GM10266 (cell line): ENCODE measurements around the gene ZNF148.

ENCODE experiments used
- DNase-seq: peaks from one replicate; pipeline ENCODE4 v3.0.0; 2012; ENCODE audit errors: extremely low spot score
- TF ChIP-seq, protein P1 (sequence below): IDR thresholded peaks from 2 replicates; pipeline ENCODE4 v1.5.1; 2012; ENCODE audit warnings: mild to moderate bottlenecking, low read depth; ENCODE audit not compliant: control insufficient read depth, insufficient read depth; ENCODE audit errors: missing control alignments

ZNF148 gene

DNA sequence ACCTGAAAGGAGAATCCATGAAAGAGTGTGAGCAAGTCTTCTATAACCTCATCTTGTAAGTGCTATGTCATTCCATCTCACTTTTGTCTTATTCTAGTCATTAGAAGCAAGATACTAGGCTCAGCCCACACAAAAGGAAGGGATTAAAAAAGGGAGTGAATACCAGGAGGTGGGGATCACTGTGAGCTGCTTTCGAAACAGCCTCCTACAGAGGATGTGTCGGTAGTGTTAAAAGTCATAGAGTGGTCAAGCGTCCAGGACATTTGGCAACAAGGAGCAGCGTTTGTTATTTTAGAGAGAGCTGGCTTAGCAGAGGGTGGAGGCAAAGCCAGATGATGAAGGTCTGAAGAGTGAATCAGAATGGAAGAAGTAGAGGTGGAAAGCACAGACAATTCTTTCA is 11.7 kb upstream of the ZNF148 start:
- no peak for DNase-seq
- TF ChIP-seq, protein P1, sequence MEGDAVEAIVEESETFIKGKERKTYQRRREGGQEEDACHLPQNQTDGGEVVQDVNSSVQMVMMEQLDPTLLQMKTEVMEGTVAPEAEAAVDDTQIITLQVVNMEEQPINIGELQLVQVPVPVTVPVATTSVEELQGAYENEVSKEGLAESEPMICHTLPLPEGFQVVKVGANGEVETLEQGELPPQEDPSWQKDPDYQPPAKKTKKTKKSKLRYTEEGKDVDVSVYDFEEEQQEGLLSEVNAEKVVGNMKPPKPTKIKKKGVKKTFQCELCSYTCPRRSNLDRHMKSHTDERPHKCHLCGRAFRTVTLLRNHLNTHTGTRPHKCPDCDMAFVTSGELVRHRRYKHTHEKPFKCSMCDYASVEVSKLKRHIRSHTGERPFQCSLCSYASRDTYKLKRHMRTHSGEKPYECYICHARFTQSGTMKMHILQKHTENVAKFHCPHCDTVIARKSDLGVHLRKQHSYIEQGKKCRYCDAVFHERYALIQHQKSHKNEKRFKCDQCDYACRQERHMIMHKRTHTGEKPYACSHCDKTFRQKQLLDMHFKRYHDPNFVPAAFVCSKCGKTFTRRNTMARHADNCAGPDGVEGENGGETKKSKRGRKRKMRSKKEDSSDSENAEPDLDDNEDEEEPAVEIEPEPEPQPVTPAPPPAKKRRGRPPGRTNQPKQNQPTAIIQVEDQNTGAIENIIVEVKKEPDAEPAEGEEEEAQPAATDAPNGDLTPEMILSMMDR = no peak

DNA sequence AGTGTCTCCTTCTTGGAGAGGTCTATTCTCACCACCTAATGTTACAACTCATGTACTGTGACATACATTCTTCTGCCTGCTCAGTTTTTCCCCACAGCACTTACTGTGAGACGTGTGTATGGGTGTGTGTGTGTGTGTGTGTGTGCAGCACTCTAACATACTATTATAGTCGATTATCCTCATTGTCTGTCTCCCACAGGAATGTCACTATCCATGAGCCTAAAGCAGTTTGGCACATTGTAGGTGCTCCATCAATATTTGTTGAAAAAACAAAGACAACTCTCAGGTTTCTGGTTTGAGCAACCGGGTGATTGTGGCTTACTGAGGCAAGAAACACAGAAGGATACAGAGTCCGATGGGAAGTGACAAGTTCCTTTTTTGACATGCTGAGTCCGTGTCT is 8.6 kb upstream of the ZNF148 start:
- no peak for DNase-seq
- TF ChIP-seq, protein P1 = no peak

DNA sequence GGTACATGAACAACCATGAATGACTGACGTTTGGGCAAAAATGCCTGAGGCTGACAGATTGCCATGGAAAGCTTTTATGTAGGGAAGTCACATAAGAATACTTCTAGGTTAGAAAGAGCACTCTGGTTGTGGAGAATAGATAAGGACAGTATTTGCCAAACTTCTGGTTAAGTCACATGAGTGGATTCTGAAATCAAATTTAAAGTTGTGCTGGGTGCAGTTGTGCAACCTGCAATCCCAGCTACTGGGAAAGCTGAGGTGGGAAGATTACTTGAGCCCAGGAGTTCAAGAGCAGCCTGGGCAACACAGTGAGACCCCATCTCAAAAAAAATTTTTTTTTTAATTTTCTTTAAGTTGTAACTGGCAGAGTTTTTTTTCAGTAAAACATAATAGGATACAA is 7.2 kb upstream of the ZNF148 start:
- TF ChIP-seq, protein P1 = no peak

DNA sequence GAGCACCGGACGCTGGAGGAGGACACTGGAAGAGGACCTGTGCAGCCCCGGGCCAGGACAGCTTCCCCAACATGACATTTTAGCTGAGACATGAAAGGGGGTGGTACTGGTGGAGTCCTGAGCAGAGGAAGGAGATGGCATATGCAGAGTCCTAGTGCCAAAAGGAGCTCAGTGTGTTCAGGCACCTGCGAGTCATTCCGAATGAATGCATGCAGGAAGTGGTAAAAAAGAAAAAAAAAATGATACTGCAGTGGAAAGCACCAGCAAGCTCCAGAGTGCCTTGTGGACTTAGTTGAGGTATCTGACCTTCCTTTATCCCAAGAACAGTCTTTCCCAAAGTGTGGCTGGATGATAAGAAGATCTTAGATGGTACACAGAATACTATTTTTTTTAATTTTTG is 6.6 kb upstream of the ZNF148 start:
- DNase-seq = no peak
- TF ChIP-seq, protein P1 = no peak

More for the DNA sequence above, 7.2 kb upstream of the ZNF148 start:
- DNase-seq = no peak

DNA sequence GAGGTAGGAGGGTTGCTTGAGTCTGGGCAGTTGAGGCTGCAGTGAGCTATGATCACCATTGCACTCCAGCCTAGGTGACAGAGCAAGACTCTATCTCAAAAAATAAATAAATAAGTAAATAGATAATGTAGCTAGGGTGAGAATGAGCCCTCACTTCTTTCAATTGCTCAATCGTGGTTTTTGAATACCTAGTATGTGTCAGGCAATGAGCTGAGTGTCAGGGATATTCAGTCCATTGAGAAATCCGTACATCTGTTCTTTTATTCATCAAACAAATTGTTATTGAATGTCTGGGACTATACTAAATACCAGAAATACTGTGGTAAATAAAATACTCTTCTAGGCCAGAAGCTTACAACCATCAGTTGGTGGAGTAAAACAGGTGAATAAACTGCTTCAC is 6.2 kb upstream of the ZNF148 start:
- no peak for DNase-seq
- TF ChIP-seq, protein P1 = no peak

DNA sequence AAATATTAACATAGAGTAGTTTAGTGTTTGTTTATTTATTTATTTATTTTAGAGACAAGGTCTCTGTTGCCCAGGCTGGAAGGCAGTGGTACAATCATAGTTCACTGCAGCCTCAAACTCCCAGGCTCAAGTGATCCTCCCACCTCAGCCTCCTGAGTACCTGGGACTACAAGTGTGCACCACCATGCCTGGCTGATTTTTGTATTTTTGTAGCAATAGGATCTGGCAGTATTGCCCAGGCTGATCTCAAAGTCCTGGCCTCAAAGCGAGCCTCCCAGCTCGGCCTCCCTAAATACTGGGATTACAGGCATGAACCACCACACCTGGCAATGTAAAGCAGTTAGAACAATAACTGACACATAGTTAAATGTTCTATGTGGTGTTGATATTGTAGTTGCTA is 4.4 kb upstream of the ZNF148 start:
- DNase-seq = no peak
- TF ChIP-seq, protein P1 = no peak

DNA sequence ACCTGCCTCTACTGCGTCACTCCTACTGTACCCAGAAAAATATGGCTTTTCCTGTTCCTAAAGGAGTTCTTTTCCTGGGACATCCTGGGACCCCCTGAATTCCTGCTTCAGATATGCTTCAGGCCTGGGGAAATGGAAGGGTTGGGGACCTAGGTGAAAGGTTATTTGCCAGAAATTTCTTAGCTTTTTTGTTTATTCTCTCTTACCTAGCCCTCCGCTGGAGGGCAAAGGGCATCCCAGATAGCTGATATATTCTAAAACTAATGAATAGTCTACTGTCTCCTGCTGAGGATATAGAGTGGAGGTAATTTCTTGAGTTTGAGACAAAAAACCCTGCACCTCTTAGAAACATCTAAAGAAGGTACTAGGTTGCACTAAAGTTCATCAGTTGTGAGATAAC is 3.6 kb upstream of the ZNF148 start:
- TF ChIP-seq, protein P1 = no peak
- no peak for DNase-seq
